ENCODE measurements around the gene RABEPK. TPM values are rescaled to one million over a fixed set of nuclear protein-coding genes. Genes with fewer than 3 reads are reported as not detected.
"Not testable (repeated sequence)": the region's sequence is repeated elsewhere in the genome, so short reads cannot be mapped to it uniquely, and the experiment has no call there.

The RABEPK gene
- total RNA-seq, 1 donor from 2014 or later = 20.5 TPM

DNA sequence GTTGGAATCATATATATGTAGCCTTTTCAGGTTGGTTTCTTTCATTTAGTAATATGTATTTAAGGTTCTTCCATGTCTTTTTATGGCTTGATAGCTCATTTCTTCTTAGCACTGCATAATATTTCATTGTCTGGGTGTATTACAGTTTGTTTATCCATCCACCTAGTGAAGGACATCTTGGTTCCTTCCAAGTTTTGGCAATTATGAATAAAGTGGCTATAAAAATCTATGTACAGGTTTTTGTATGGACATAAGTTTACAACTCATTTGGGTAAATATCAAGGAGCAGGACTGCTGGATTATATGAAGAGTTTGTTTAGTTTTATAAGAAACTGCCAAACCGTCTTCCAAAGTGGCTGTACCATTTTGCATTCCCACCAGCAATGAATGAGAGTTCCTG, 22.5 kb upstream of the RABEPK start:
- H3K27ac Mint-ChIP-seq = no peak overlapping the region
- TF ChIP-seq, protein P1, sequence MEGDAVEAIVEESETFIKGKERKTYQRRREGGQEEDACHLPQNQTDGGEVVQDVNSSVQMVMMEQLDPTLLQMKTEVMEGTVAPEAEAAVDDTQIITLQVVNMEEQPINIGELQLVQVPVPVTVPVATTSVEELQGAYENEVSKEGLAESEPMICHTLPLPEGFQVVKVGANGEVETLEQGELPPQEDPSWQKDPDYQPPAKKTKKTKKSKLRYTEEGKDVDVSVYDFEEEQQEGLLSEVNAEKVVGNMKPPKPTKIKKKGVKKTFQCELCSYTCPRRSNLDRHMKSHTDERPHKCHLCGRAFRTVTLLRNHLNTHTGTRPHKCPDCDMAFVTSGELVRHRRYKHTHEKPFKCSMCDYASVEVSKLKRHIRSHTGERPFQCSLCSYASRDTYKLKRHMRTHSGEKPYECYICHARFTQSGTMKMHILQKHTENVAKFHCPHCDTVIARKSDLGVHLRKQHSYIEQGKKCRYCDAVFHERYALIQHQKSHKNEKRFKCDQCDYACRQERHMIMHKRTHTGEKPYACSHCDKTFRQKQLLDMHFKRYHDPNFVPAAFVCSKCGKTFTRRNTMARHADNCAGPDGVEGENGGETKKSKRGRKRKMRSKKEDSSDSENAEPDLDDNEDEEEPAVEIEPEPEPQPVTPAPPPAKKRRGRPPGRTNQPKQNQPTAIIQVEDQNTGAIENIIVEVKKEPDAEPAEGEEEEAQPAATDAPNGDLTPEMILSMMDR (IDR thresholded peaks at IDR 0.05; ENCODE audit: unreplicated experiment) = no peak
- peaks cover 28% of the 10 kb centered on the region for H3K36me3 Mint-ChIP-seq
- H3K4me1 Mint-ChIP-seq = peaks cover 10% of the 10 kb centered on the region
- no peak for DNase-seq (ENCODE audit: low spot score in 2 of 2, unreplicated experiment in 2 of 2)
- H3K4me3 Mint-ChIP-seq = no peak overlapping the region
- H3K9me3 Mint-ChIP-seq = peaks cover 15% of the 10 kb centered on the region
- no peaks in the 10 kb centered on the region for H3K27me3 Mint-ChIP-seq (ENCODE audit: low read depth)

GRCh38 chr9:125179776-125180175, 20.6 kb upstream of the RABEPK start:
- peaks cover 28% of the 10 kb centered on the region for H3K36me3 Mint-ChIP-seq
- DNase-seq (ENCODE audit: low spot score in 2 of 2, unreplicated experiment in 2 of 2); H3K27ac Mint-ChIP-seq; H3K4me3 Mint-ChIP-seq; H3K27me3 Mint-ChIP-seq (ENCODE audit: low read depth): not testable (repeated sequence)
- H3K9me3 Mint-ChIP-seq = peaks cover 15% of the 10 kb centered on the region
- H3K4me1 Mint-ChIP-seq = peaks cover 18% of the 10 kb centered on the region

DNA sequence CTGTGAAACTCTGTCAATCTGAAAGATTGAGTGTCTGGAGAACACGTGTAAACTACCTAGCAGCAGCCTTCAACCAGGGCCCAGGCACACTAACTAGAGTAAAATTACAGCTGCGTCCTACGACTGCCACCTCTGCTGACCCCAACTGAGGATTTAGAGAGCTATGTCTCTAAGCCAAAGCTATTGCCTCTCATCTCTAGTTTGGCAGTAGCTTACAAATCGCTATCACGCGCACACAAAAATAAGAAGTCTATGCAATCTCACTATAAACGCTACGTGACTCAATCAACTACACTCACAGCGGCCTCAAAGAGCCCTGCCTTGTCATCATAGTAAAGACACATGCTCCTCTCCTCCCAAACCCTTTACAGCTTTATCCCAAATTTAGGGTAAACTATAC, 19.5 kb upstream of the RABEPK start:
- H3K4me1 Mint-ChIP-seq = peaks cover 18% of the 10 kb centered on the region

DNA sequence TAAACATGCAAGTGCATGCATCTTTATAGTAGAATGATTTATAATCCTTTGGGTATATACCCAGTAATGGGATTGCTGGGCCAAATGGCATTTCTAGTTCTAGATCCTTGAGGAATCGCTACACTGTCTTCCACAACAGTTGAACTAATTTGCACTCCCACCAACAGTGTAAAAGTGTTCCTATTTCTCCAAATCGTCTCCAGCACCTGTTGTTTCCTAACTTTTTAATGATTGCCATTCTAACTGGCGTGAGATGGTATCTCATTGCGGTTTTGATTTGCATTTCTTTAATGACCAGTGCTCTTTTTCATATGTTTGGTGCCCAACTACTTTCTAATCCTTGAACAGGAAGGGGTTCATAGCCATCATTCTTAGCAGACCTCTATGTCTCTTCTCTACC, 18.6 kb upstream of the RABEPK start:
- not testable (repeated sequence) for H3K27me3 Mint-ChIP-seq (ENCODE audit: low read depth); DNase-seq (ENCODE audit: low spot score in 2 of 2, unreplicated experiment in 2 of 2); H3K27ac Mint-ChIP-seq; H3K4me3 Mint-ChIP-seq
- Mint-ChIP-seq H3K36me3 (peaks cover 26% of the 10 kb centered on the region), H3K4me1 (peaks cover 12% of the 10 kb centered on the region), H3K9me3 (peaks cover 15% of the 10 kb centered on the region)

More for the DNA sequence above, 19.5 kb upstream of the RABEPK start:
- no peak overlapping the region for H3K4me3 Mint-ChIP-seq
- no peak for DNase-seq (ENCODE audit: low spot score in 2 of 2, unreplicated experiment in 2 of 2)
- peaks cover 28% of the 10 kb centered on the region for H3K36me3 Mint-ChIP-seq
- H3K27ac Mint-ChIP-seq = no peak overlapping the region
- H3K9me3 Mint-ChIP-seq = peaks cover 15% of the 10 kb centered on the region
- TF ChIP-seq, protein P1 (IDR thresholded peaks at IDR 0.05; ENCODE audit: unreplicated experiment) = no peak
- no peaks in the 10 kb centered on the region for H3K27me3 Mint-ChIP-seq (ENCODE audit: low read depth)

- Mint-ChIP-seq H3K9me3 (peaks cover 13% of the 10 kb centered on the region), H3K36me3 (peaks cover 21% of the 10 kb centered on the region), H3K4me3 (no peak overlapping the region), H3K27me3 (ENCODE audit: low read depth) (no peaks in the 10 kb centered on the region), H3K27ac (peak overlapping the region; percentile 7), H3K4me1 (peaks cover 18% of the 10 kb centered on the region)
- TF ChIP-seq, protein P1 (IDR thresholded peaks at IDR 0.05; ENCODE audit: unreplicated experiment) = no peak
- DNase-seq (ENCODE audit: low spot score in 2 of 2, unreplicated experiment in 2 of 2) = no peak
Measured at GRCh38 chr9:125183054-125183453, 17.3 kb upstream of the RABEPK start.

DNA sequence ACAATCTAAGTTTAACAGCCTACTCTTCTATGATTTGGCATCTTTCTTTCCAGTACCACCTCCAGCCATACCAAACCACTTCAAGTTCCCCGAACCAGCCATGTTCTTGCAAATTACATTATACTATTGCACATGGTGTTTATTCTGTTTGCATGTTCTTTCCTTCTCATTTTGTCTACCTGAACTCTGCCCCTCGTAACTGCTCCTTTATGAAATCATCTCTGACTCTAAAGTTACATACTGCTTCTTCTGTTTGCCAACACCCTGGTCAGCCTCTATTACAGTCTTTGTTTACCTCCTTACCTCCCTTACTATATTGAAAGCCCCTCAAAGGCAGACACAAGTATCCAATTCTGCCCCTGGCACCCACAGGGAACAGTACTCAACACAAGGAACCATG, 16.8 kb upstream of the RABEPK start:
- TF ChIP-seq, protein P1 (IDR thresholded peaks at IDR 0.05; ENCODE audit: unreplicated experiment) = no peak
- no peak for DNase-seq (ENCODE audit: low spot score in 2 of 2, unreplicated experiment in 2 of 2)
- peak overlapping the region; percentile 13 for H3K27ac Mint-ChIP-seq
- H3K36me3 Mint-ChIP-seq = peaks cover 20% of the 10 kb centered on the region
- peaks cover 22% of the 10 kb centered on the region for H3K4me1 Mint-ChIP-seq
- H3K9me3 Mint-ChIP-seq = peaks cover 8% of the 10 kb centered on the region
- H3K27me3 Mint-ChIP-seq (ENCODE audit: low read depth) = no peaks in the 10 kb centered on the region
- no peak overlapping the region for H3K4me3 Mint-ChIP-seq

GRCh38 chr9:125189011-125189360, 11.4 kb upstream of the RABEPK start:
- no peak for DNase-seq (ENCODE audit: low spot score in 2 of 2, unreplicated experiment in 2 of 2)

More at GRCh38 chr9:125189011-125189360, 11.4 kb upstream of the RABEPK start:
- TF ChIP-seq, protein P1 (IDR thresholded peaks at IDR 0.05; ENCODE audit: unreplicated experiment) = no peak
- no peaks in the 10 kb centered on the region for H3K9me3 Mint-ChIP-seq
- H3K36me3 Mint-ChIP-seq = no peaks in the 10 kb centered on the region
- no peaks in the 10 kb centered on the region for H3K27me3 Mint-ChIP-seq (ENCODE audit: low read depth)
- peaks cover 22% of the 10 kb centered on the region for H3K4me1 Mint-ChIP-seq
- H3K27ac Mint-ChIP-seq = peak overlapping the region; percentile 72
- peak overlapping the region; percentile 91 for H3K4me3 Mint-ChIP-seq

All from mesothelial cell of epicardium (in vitro differentiated cells).